MV-4-11 (cell line): ENCODE measurements around the gene LEMD2.

Experiments used
- DNase-seq: peaks from one replicate; lab custom pipeline; 2025; lab: John Stamatoyannopoulos, UW

LEMD2 gene

GRCh38 chr6:33774774-33775173 lies 14.2 kb downstream of the LEMD2 start:
- DNase-seq = no peak

DNA sequence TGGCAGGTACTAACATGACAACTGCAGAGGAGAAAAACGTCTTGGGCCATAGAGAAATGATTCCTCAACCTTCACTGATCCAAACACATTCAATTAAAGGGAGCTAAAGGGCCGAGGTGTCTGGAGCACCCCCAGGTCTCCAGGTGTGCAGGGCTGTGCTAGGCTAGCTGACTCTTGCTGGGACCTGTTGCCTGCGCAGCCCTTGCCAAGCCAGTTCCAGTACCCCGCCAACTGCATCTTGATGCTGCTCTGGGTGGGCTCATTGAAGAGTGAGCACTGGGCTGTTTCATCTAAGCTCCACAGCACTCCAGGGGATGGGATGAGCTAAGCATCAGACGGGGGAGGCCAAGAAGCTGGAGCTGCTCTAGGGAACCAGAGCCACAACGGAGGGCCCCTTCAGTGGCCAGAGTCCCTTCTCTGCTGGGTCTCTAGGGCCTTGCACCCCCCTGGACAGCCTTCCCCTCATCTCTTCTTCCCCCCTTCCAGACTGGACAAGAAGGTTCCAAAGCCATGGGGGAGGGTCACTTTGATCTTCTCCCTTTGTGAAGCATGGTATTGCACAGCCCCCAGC lies 15.9 kb downstream of the LEMD2 start:
- no peak for DNase-seq

- no peak for DNase-seq
These were observed 16.7 kb downstream of the LEMD2 start for GRCh38 chr6:33772082-33772830.

DNA sequence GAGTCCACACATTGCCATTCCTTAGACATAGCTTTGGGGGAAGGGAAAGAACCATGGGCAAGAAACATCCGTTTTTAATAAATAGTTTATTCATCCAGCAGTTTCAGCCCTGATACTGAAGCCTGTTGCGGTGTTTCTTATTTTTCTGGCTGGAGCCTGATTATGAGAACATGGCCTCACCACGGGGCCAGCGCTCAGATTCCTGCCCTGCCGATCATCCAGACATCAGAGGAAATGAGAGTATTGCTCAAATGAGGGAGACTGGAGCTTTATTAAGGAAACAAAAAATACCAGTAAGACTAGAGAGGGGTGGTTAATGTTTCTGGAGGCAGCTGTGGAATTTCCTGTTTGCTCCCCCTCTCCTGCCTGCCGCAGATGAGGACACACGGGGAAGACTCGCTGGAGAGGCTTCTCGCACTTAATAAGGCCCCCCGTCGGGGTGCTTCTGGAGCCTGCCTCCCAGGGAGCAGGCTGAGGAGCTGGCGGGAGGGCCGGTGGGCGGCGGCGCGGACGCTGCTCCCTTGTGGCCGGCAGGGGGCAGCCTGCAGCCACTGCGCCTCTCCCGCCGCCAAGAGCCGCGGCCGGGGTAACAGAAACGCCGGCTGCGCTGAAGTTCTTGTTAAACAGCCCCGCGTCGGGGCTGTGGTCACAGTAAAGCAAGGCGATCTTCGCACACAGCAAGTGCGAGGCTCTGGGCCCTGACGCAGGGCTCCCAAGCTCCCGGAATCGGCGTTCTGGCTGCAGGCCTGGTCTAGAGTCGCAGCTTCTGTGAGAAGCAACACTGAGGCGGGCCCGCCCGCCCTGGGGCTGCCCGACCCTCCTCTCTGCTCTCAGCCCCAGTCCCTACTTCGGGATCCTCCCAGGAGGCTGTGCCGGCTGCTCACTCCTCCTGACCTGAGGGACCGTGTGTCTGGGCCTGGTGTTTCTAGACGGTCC lies 17.5 kb downstream of the LEMD2 start:
- peak; percentile 74 for DNase-seq

DNA sequence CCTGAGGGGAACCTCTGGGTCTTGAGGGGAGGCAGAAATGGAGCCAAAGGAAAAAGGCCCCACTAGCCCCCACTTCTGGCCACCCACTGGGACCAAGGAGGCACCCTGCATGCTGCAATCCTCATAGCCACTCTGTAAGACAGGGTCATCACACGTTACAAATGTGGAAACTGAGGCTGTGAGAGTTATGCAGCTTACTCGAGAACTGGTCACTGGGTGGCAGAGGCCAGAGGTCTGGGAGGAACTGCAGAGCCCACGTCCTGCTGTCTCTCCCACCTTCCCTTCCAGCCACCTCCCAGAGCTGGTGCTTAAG lies 18.1 kb downstream of the LEMD2 start:
- DNase-seq = no peak

- no peak for DNase-seq
These were observed 18.7 kb downstream of the LEMD2 start for GRCh38 chr6:33770124-33770832.

DNA sequence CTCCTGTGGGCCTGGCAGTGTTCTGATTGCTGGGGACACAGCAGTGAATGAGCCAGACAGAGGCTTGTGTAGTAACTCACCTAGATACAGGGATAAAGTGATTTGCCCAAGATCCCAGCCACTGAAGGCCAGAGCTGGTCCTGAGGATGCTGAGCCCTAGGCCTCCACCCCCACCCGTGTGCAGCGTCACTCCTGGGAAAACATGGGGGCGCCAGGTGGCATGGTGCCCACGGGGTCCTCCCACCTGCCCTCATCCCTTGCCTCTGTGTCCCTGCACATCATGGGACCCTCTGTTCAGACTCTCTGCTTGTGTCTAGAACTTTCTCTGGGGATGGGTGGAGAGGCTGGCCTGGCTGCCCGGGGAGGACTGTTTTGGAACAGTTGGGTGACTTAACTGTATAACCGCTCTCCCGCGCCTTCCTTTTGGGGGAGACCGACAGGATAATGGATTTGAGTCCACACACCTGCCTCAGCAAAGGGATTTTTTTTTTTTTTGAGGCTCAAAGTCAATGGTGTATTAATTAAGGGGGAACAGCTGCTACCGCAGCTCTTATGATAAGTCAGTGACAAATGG lies 19.6 kb downstream of the LEMD2 start:
- DNase-seq = no peak

GRCh38 chr6:33768644-33769120 lies 20.2 kb downstream of the LEMD2 start:
- DNase-seq = peak; percentile 45

DNA sequence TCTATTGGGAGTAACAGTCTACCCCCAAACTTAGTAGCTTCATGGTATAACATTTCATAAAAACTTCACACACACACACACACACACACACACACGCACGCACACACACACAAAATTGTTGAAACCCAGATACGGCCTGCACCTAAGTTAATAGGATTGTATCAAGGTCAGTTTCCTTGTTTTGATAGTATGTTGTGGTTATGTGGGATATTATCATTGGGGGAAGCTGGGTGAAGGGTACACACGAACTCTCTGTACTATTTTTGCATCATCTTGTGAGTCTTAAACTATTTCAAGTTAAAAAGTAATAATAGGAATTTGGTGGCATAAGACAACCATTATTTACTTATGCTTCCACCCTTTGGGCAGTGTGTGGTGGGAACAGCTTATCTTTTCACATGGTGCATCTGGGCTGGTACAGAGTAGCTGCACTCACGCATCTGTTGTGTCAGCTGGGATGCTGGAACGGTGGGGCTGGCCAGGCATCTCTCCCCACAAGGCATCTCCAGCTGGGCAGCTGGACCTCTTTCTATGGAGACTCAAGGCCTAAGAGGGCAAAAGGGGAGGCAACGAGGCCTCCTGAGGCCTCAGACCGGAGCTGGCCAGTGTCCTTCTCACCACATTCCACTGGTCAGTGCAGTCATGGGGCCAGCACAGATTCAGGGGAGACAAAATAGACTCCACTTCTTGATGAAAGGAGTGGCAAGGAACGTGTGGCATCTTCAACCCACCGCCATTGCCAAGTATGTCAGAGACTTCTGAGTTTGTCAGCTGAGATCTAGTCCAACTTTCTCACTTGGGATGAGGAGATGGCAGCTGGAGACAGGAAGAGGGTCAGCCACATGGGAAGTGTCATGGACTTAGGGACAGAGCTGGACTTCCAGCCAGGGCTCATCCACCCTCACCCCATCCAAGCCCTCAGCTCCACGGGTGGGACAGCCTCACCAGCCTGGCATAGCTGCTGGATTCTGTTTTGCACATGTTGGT lies 21.7 kb downstream of the LEMD2 start:
- DNase-seq = no peak

- no peak for DNase-seq
These were observed 23.6 kb downstream of the LEMD2 start for GRCh38 chr6:33765368-33765767.

GRCh38 chr6:33764036-33764435 lies 24.9 kb downstream of the LEMD2 start:
- no peak for DNase-seq

- DNase-seq = no peak
These were observed 25.4 kb downstream of the LEMD2 start for GRCh38 chr6:33763483-33763882.

DNA sequence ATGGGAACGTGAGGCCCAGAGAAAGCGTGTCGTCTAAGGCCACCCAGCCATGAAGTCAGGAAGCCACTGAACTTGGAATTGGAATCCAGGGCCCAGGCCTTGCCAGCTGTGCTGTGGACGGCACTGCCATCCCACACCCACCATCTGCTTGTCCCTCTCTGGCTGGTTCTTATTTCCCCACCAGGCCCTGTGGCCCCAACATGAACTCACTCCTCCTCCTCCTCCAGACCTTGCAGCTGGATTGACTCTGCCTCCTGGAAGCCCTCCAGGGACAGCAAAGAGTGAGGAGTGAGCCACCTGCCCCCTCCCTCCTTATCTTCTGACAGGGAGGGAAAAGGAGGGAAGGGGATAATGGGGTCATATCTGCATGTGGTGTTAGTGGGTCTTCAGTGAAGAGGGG lies 26.2 kb downstream of the LEMD2 start:
- DNase-seq = peak; percentile 5

GRCh38 chr6:33761922-33762629 lies 26.9 kb downstream of the LEMD2 start:
- DNase-seq = peak; percentile 71

DNA sequence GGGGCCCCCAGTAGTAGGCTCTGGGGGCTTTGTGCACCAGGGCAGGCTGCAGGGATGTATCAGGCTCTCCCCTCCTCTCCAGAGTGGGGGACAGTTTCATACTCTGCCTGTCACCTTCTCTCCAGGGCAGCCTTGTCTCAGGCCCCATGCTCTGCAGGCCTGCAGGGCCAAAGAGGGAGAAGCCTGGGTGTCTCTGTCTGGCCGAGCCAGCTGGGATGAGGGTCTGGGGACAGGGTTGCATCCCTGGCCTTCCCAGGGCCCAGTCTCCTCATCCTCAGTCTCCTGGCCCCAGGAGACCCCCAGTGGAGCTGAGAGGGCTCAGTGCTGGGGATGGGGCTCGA lies 27.4 kb downstream of the LEMD2 start:
- DNase-seq = no peak

DNA sequence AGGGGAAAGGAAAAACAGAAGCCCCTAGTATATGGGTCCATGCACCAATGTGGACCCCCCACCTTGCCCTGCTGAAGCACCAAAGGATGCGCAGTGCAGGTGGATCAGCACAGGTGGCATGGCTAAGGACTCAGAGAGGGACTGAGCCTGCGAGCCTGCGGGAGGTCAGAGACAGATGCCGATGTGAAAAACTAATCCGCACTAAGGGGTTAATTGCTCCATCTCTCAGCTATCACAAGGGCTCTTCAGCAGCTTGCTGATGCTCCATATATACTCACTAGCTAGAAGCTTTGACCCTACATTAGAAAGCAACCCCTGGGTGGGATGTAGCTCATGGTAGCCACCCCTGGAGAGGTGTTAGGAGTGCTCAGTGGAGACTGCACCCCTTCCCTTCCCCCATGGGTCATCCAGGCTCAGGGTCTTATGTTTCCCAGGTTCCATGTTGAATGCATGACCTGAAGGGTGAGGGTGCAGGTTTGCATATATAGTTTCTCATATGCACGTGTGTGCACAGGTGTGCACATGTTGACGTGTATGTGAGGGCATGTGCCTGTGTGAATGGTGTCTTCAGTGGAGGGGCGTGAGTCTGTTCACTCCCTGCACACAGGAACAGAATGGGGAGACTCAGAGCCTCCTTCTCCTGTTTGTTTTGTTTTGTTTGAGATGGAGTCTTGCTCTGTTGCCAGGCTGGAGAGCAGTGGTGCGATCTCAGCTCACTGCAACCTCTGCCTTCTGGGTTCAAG lies 28.9 kb downstream of the LEMD2 start:
- no peak for DNase-seq

- DNase-seq = no peak
These were observed 30.1 kb downstream of the LEMD2 start for GRCh38 chr6:33758815-33759216.

DNA sequence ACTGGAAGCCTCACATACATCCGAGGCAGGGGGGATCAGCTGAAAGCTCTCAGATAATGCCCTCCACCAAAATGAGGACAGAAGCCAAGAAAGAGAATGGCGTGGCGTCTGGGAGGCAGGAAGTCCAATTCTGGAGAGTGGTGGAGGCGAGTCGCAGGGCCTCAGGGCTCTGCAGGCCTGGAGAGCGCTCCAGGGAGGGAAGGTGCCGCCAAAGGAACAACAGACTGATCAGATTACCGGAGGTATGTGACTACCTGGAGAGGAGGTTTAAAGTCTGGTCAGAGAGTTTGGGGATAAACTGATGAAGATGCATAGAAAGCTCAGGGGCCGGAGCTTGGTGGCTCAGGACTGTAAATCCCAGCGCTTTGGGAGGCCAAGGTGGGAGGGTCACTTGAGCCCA lies 31.0 kb downstream of the LEMD2 start:
- no peak for DNase-seq

- no peak for DNase-seq
These were observed 31.8 kb downstream of the LEMD2 start for GRCh38 chr6:33757113-33757512.
